GM23338 (cell line): Measurements from ENCODE around the gene PIK3R5. TPM values are rescaled to one million over a fixed set of nuclear protein-coding genes. Genes with fewer than 3 reads are reported as not detected.

Experiments
- ATAC-seq: fragments of 200-7000 bp; cut with Tn5 transposase; 3 replicates; pipeline ENCODE4 v1.9.1; 2020
- DNase-seq: peaks from one replicate; pipeline ENCODE4 v3.0.0-alpha.2; 2015; ENCODE audit warnings: low spot score
- H2AFZ ChIP-seq: fragments of 200-600 bp; sonication (generic); 2 replicates; pipeline ENCODE4 v1.8.0; 2016; ENCODE audit warnings: antibody characterized with exemption, mild to moderate bottlenecking, moderate library complexity
- H3F3A ChIP-seq: fragments of 200-600 bp; sonication (generic); replicated peaks from 2 replicates; pipeline ENCODE4 v1.8.0; 2017; ENCODE audit warnings: antibody characterized with exemption, mixed run types, low read depth
- H3K27ac ChIP-seq: fragments of 200-600 bp; sonication (generic); 2 replicates; pipeline ENCODE4 v1.6.1; 2016; ENCODE audit warnings: low read depth
- H3K27me3 ChIP-seq: fragments of 200-600 bp; sonication (generic); 2 replicates; pipeline ENCODE4 v1.8.0; 2016; ENCODE audit warnings: mild to moderate bottlenecking, mixed run types, moderate library complexity; ENCODE audit not compliant: insufficient read depth
- H3K36me3 ChIP-seq: fragments of 200-600 bp; sonication (generic); 2 replicates; pipeline ENCODE4 v1.8.0; 2016; ENCODE audit warnings: mild to moderate bottlenecking; ENCODE audit not compliant: insufficient read depth
- H3K4me1 ChIP-seq: fragments of 200-600 bp; sonication (generic); 2 replicates; pipeline ENCODE4 v1.8.0; 2016; ENCODE audit warnings: mild to moderate bottlenecking, moderate library complexity; ENCODE audit not compliant: insufficient read depth
- H3K4me2 ChIP-seq: fragments of 200-600 bp; sonication (generic); 2 replicates; pipeline ENCODE4 v1.7.1; 2017; ENCODE audit warnings: mixed run types
- H3K4me3 ChIP-seq: fragments of 200-600 bp; sonication (generic); 2 replicates; pipeline ENCODE4 v1.6.1; 2016; ENCODE audit warnings: mixed run types
- H3K79me2 ChIP-seq: fragments of 200-600 bp; sonication (generic); replicated peaks from 2 replicates; pipeline ENCODE4 v1.8.0; 2017; ENCODE audit warnings: mild to moderate bottlenecking; ENCODE audit not compliant: insufficient read depth
- H3K9me2 ChIP-seq: fragments of 200-600 bp; sonication (generic); 2 replicates; pipeline ENCODE4 v1.8.0; 2017; ENCODE audit not compliant: insufficient read depth
- H4K20me1 ChIP-seq: fragments of 200-600 bp; sonication (generic); replicated peaks from 2 replicates; pipeline ENCODE4 v1.8.0; 2017; ENCODE audit warnings: mild to moderate bottlenecking; ENCODE audit not compliant: insufficient read depth
- H3K27ac Mint-ChIP-seq: 2 replicates; pipeline ENCODE4 v1.8.0; 2020; ENCODE audit warnings: inconsistent platforms, mild to moderate bottlenecking, moderate library complexity, mixed read lengths
- H3K27me3 Mint-ChIP-seq: 3 replicates; pipeline ENCODE4 v1.8.0; 2022; ENCODE audit warnings: low read depth, mild to moderate bottlenecking, moderate library complexity, mixed read lengths, inconsistent platforms; ENCODE audit not compliant: insufficient read depth, poor library complexity
- H3K36me3 Mint-ChIP-seq: 3 replicates; pipeline ENCODE4 v1.8.0; 2021; ENCODE audit warnings: low read depth, mild to moderate bottlenecking, inconsistent platforms, moderate library complexity, mixed read lengths
- H3K4me1 Mint-ChIP-seq: 3 replicates; pipeline ENCODE4 v1.8.0; 2020; ENCODE audit warnings: mild to moderate bottlenecking, inconsistent platforms, mixed read lengths
- H3K4me3 Mint-ChIP-seq: 3 replicates; pipeline ENCODE4 v1.8.0; 2021; ENCODE audit warnings: moderate library complexity, mild to moderate bottlenecking, inconsistent platforms, mixed read lengths
- H3K9me3 Mint-ChIP-seq: 3 replicates; pipeline ENCODE4 v1.8.0; 2020; ENCODE audit warnings: moderate library complexity, mild to moderate bottlenecking, inconsistent platforms, mixed read lengths
- CREB1 ChIP-seq: fragments of 250-450 bp; sonication (Bioruptor Pico); IDR thresholded peaks from 2 replicates; pipeline ENCODE4 v1.5.0; 2020; ENCODE audit warnings: low read depth, mild to moderate bottlenecking, moderate library complexity
- EZH2 ChIP-seq: fragments of 200-600 bp; sonication (generic); IDR thresholded peaks from one replicate; pipeline ENCODE4 v1.8.0; 2017; ENCODE audit warnings: antibody characterized with exemption, mild to moderate bottlenecking, low read depth; ENCODE audit not compliant: unreplicated experiment
- EZH2phosphoT487 ChIP-seq: fragments of 200-600 bp; sonication (generic); IDR thresholded peaks from one replicate; pipeline ENCODE4 v1.8.1; 2018; ENCODE audit warnings: antibody characterized with exemption; ENCODE audit not compliant: unreplicated experiment
- JUNB ChIP-seq: IDR thresholded peaks from one replicate; pipeline ENCODE4 v1.6.1; 2016; ENCODE audit warnings: antibody characterized with exemption; ENCODE audit not compliant: unreplicated experiment
- POLR2AphosphoS5 ChIP-seq: IDR thresholded peaks from 2 replicates; pipeline ENCODE4 v1.6.1; 2016; ENCODE audit warnings: antibody characterized with exemption, low read depth
- STAT1 ChIP-seq: IDR thresholded peaks from one replicate; pipeline ENCODE4 v1.6.1; 2016; ENCODE audit warnings: antibody characterized with exemption; ENCODE audit not compliant: unreplicated experiment
- ZNF114 ChIP-seq: fragments of 250-450 bp; sonication (Bioruptor Pico); IDR thresholded peaks from 2 replicates; pipeline ENCODE4 v1.5.0; 2020; ENCODE audit warnings: mild to moderate bottlenecking, moderate library complexity
- ZNF462 ChIP-seq: fragments of 250-450 bp; sonication (Bioruptor Pico); IDR thresholded peaks from 2 replicates; pipeline ENCODE4 v1.5.0; 2020; ENCODE audit warnings: mild to moderate bottlenecking, moderate library complexity
- polyA plus RNA-seq: library from polyadenylated mRNA; unstranded; fragments of >200 nt; fragmentation: Nextera tagmentation; extraction: Ambion mirVana; gene quantifications from 2 replicates; pipeline ENCODE4 v1.2.1, GENCODE V29; 2016
- total RNA-seq: library from RNA; depleted of rRNA; stranded (reverse); fragments of >200 nt; shearing (Covaris generic); gene quantifications from 2 replicates; pipeline ENCODE4 v1.2.3, GENCODE V29; 2014

Gene PIK3R5
- total and polyA plus RNA-seq, 2 experiments from 2014 or later: 1.7 to 9.4 TPM

- H3K27me3 Mint-ChIP-seq: peaks cover 5% of the 10 kb centered on the region
- Histone ChIP-seq H2AFZ (no peak overlapping the region), H3K27ac (no peak overlapping the region), H4K20me1 (no peaks in the 10 kb centered on the region), H3K4me2 (no peak overlapping the region), H3K36me3 (no peaks in the 10 kb centered on the region; the same call in 1 of the 2 replicates), H3K9me2 (no peaks in the 10 kb centered on the region), H3F3A (no peaks in the 10 kb centered on the region), H3K79me2 (no peaks in the 10 kb centered on the region), H3K27me3 (no peaks in the 10 kb centered on the region), H3K4me1 (no peaks in the 10 kb centered on the region; the same call in 1 of the 2 replicates), H3K4me3 (no peak overlapping the region)
- no peak for ATAC-seq
- TF ChIP-seq ZNF462 (CRISPR knock-in tag) (no peak), CREB1 (no peak), ZNF114 (CRISPR knock-in tag) (no peak), POLR2AphosphoS5 (no peak), JUNB (no peak), EZH2phosphoT487 (no peak), EZH2 (no peak), STAT1 (no peak)
- peaks cover 13% of the 10 kb centered on the region for H3K4me1 Mint-ChIP-seq
- no peak for DNase-seq
- no peak overlapping the region for H3K27ac Mint-ChIP-seq
- H3K4me3 Mint-ChIP-seq: no peak overlapping the region
- H3K9me3 Mint-ChIP-seq: no peaks in the 10 kb centered on the region
- no peaks in the 10 kb centered on the region for H3K36me3 Mint-ChIP-seq
Measured at GRCh38 chr17:8839410-8839935, 126.0 kb downstream of the PIK3R5 start.
